B cell (primary cell): ENCODE results near the gene ITPRIPL1. TPM values are rescaled to one million over a fixed set of nuclear protein-coding genes. Genes with fewer than 3 reads are reported as not detected.

Experiments
- ATAC-seq: fragments of 200-7000 bp; cut with Tn5 transposase; one replicate; pipeline ENCODE4 v1.10.0; 2021; ENCODE audit warnings: low read depth, mild to moderate bottlenecking, moderate number of reproducible peaks, moderate library complexity
- CTCF ChIA-PET: fragments of 350-600 bp; sonication (Branson Sonifier 250); formaldehyde crosslinking; loops from one replicate; lab custom pipeline; 2021; ENCODE audit warnings: antibody characterized with exemption, inconsistent platforms; lab: Charles Lee
- POLR2A ChIA-PET: fragments of 350-600 bp; sonication (Branson Sonifier 250); formaldehyde crosslinking; loops from one replicate; lab custom pipeline; 2021; ENCODE audit warnings: antibody characterized with exemption; lab: Charles Lee
- DNase-seq: peaks from one replicate; pipeline ENCODE4 v3.0.0; 2013
- H2AFZ ChIP-seq: 2 replicates; pipeline ENCODE4 v1.6.1; 2012; ENCODE audit warnings: mild to moderate bottlenecking, low read depth, low read length; ENCODE audit not compliant: insufficient read depth, poor library complexity, severe bottlenecking
- H3K27ac ChIP-seq, 2 donors: 1 replicate in 1 of 2; 2 replicates in 1 of 2; pipeline ENCODE4 v1.5.1; 2012 to 2013; ENCODE audit warnings: low read length in 2 of 2, mild to moderate bottlenecking in 2 of 2, moderate library complexity in 1 of 2
- H3K27me3 ChIP-seq, 4 experiments: fragments of 200-600 bp in 1 of 4; sonication (generic) in 1 of 4; replicated peaks in 1 of 4; 1 replicate in 2 of 4; 2 replicates in 2 of 4; pipeline versions ENCODE4 v1.6.1 to v1.7.0; 2013 to 2016; ENCODE audit warnings: low read length in 3 of 4, mild to moderate bottlenecking in 2 of 4, mixed read lengths in 1 of 4, moderate library complexity in 1 of 4; ENCODE audit not compliant: insufficient read depth in 4 of 4, control insufficient read depth in 3 of 4; ENCODE audit errors: control extremely low read depth in 1 of 4
- H3K36me3 ChIP-seq, 2 experiments: replicated peaks in 1 of 2; 1 replicate in 1 of 2; 2 replicates in 1 of 2; pipeline versions ENCODE4 v1.6.1 to v1.7.1; 2013; ENCODE audit warnings: low read length in 1 of 2; ENCODE audit not compliant: insufficient read depth in 2 of 2, control insufficient read depth in 1 of 2; ENCODE audit errors: control extremely low read depth in 1 of 2, extremely low read depth in 1 of 2
- H3K4me1 ChIP-seq, 2 donors: fragments of 200-600 bp in 1 of 2; sonication (generic) in 1 of 2; 1 replicate in 1 of 2; 2 replicates in 1 of 2; pipeline versions ENCODE4 v1.5.1 to v1.6.1; 2013 to 2017; ENCODE audit warnings: low read length in 2 of 2; ENCODE audit not compliant: control insufficient read depth in 2 of 2, insufficient read depth in 2 of 2
- H3K4me2 ChIP-seq: replicated peaks from 2 replicates; pipeline ENCODE3; 2012; ENCODE audit warnings: mild to moderate bottlenecking, low read depth, low read length; ENCODE audit not compliant: poor library complexity, severe bottlenecking
- H3K4me3 ChIP-seq, 5 experiments: fragments of 200-600 bp in 1 of 5; sonication (generic) in 1 of 5; 1 replicate in 3 of 5; 2 replicates in 2 of 5; pipeline versions ENCODE4 v1.5.1 to v1.7.0; 2011 to 2016; ENCODE audit warnings: low read length in 4 of 5, mild to moderate bottlenecking in 4 of 5, low read depth in 2 of 5, control low read depth in 1 of 5, moderate library complexity in 1 of 5; ENCODE audit not compliant: insufficient read depth in 1 of 5; ENCODE audit errors: control extremely low read depth in 1 of 5, extremely low read depth in 1 of 5
- H3K79me2 ChIP-seq: fragments of 200-600 bp; sonication (generic); one replicate; pipeline ENCODE4 v1.6.0; 2016; ENCODE audit warnings: low read length; ENCODE audit not compliant: control insufficient read depth, insufficient read depth
- H3K9ac ChIP-seq: fragments of 200-600 bp; sonication (generic); 2 replicates; pipeline ENCODE4 v1.6.1; 2017; ENCODE audit warnings: mild to moderate bottlenecking, low read length, moderate library complexity
- H3K9me3 ChIP-seq, 3 donors: one replicate each; pipeline versions ENCODE4 v1.6.1 to v1.7.1; 2013; ENCODE audit warnings: low read length in 2 of 3; ENCODE audit not compliant: control insufficient read depth in 2 of 3, insufficient read depth in 1 of 3; ENCODE audit errors: control extremely low read depth in 1 of 3
- H4K20me1 ChIP-seq: 2 replicates; pipeline ENCODE4 v1.6.0; 2012; ENCODE audit warnings: mild to moderate bottlenecking, low read length; ENCODE audit not compliant: insufficient read depth, control insufficient read depth, poor library complexity, severe bottlenecking
- H3K27ac Mint-ChIP-seq: one replicate; pipeline ENCODE4 v1.8.0; 2021; ENCODE audit warnings: mixed read lengths
- H3K27me3 Mint-ChIP-seq: one replicate; pipeline ENCODE4 v1.8.0; 2021; ENCODE audit warnings: mixed read lengths
- H3K4me1 Mint-ChIP-seq: one replicate; pipeline ENCODE4 v1.8.0; 2021; ENCODE audit warnings: mixed read lengths
- H3K4me3 Mint-ChIP-seq: one replicate; pipeline ENCODE4 v1.8.0; 2021; ENCODE audit warnings: mixed read lengths
- H3K9me3 Mint-ChIP-seq: one replicate; pipeline ENCODE4 v1.8.0; 2022; ENCODE audit warnings: mixed read lengths; ENCODE audit not compliant: insufficient read depth
- CTCF ChIP-seq: fragments of 200-600 bp; IDR thresholded peaks from one replicate; pipeline ENCODE4 v1.8.0; 2022; ENCODE audit warnings: antibody characterized with exemption, mild to moderate bottlenecking
- EZH2 ChIP-seq: IDR thresholded peaks from 2 replicates; pipeline ENCODE4 v1.6.1; 2012; ENCODE audit warnings: borderline replicate concordance, low read depth, mild to moderate bottlenecking, moderate library complexity, low read length; ENCODE audit not compliant: insufficient read depth, poor library complexity, severe bottlenecking
- WGBS: methylation state at CpG from one replicate; pipeline ENCODE4 v1.1.5; 2013; ENCODE audit warnings: missing lambda C conversion rate; ENCODE audit not compliant: insufficient coverage; 5-methylcytosine and 5-hydroxymethylcytosine counted together
- intact Hi-C: fragments of 100-400 bp; cut with micrococcal nuclease; formaldehyde crosslinking; loops from one replicate; pipeline ENCODE4 v1.10.0; 2022
- polyA plus RNA-seq: library from polyadenylated mRNA; depleted of rRNA; stranded (reverse); fragments of >200 nt; gene quantifications from 2 replicates; pipeline ENCODE4 v1.2.3, GENCODE V29; 2012
- total RNA-seq, 2 donors: library from RNA; stranded (reverse); fragments of 120-200 nt in 1 of 2; gene quantifications; 1 replicate in 1 of 2; 2 replicates in 1 of 2; pipeline versions ENCODE4 v1.2.3 to v1.2.4, GENCODE V29; 2013 to 2022

Gene ITPRIPL1
- total and polyA plus RNA-seq, 2 donors (not counting 1 experiment from before 2014, with no cell fraction given) = 1.8 to 4.2 TPM

- Histone ChIP-seq H3K4me2 (no peak overlapping the region), H3K4me1 (no peaks in the 10 kb centered on the region), H3K4me3 (no peak overlapping the region), H2AFZ (no peak overlapping the region), H3K9me3 (peaks cover 3 to 12% (median 7%) of the 10 kb centered on the region in 3 donors), H3K27ac (no peak overlapping the region), H3K36me3 (no peaks in the 10 kb centered on the region), H3K27me3 (no peaks in the 10 kb centered on the region), H4K20me1 (no peaks in the 10 kb centered on the region), H3K79me2 (no peaks in the 10 kb centered on the region), H3K9ac (no peak overlapping the region)
- POLR2A ChIA-PET = no interaction called here
- H3K27ac Mint-ChIP-seq = no peak overlapping the region
- CTCF ChIA-PET = no interaction called here
- H3K4me1 Mint-ChIP-seq = no peaks in the 10 kb centered on the region
- ATAC-seq (no peak), DNase-seq (no peak)
- H3K9me3 Mint-ChIP-seq = peaks cover 7% of the 10 kb centered on the region
- peaks cover 4% of the 10 kb centered on the region for H3K27me3 Mint-ChIP-seq
- TF ChIP-seq CTCF = no peak
- TF ChIP-seq EZH2 = no peak
- WGBS = 100% methylated on average over 1 of the region's 2 CpGs
- intact Hi-C loops = no loop called here
- no peak overlapping the region for H3K4me3 Mint-ChIP-seq
Observed at GRCh38 chr2:96374211-96374951, 49.3 kb downstream of the ITPRIPL1 start.

Other genes starting within 250 kb of the ITPRIPL1 start
- 0.27 and 0.36 TPM in 2 replicates for gene ADRA2B, start 208.7 kb upstream of the ITPRIPL1 start, total RNA-seq
- 0.46 and 1.4 TPM in 2 replicates for gene ADRA2B, start 208.7 kb upstream of the ITPRIPL1 start, polyA plus RNA-seq
- 0.41 and 0.59 TPM in 2 replicates for gene ASTL, start 186.8 kb upstream of the ITPRIPL1 start, total RNA-seq
- 0.15 and 1.1 TPM in 2 replicates for gene ASTL, start 186.8 kb upstream of the ITPRIPL1 start, polyA plus RNA-seq
- 69.8 and 74.9 TPM in 2 replicates for gene DUSP2, start 179.9 kb upstream of the ITPRIPL1 start, total RNA-seq
- gene DUSP2, start 179.9 kb upstream of the ITPRIPL1 start, polyA plus RNA-seq = 323 and 433 TPM in 2 replicates
- gene STARD7, start 116.5 kb upstream of the ITPRIPL1 start, total RNA-seq = 132 and 133 TPM in 2 replicates
- gene STARD7, start 116.5 kb upstream of the ITPRIPL1 start, polyA plus RNA-seq = 35.1 and 42.9 TPM in 2 replicates
- 48.0 and 48.5 TPM in 2 replicates for gene TMEM127, start 59.3 kb upstream of the ITPRIPL1 start, total RNA-seq
- 15.7 and 21.5 TPM in 2 replicates for gene TMEM127, start 59.3 kb upstream of the ITPRIPL1 start, polyA plus RNA-seq
- 85.4 and 91.2 TPM in 2 replicates for gene CIAO1, start 59.1 kb upstream of the ITPRIPL1 start, total RNA-seq
- gene CIAO1, start 59.1 kb upstream of the ITPRIPL1 start, polyA plus RNA-seq = 74.8 and 86.9 TPM in 2 replicates
- gene SNRNP200, start 19.8 kb upstream of the ITPRIPL1 start, total RNA-seq = 214 and 216 TPM in 2 replicates
- 198 and 211 TPM in 2 replicates for gene SNRNP200, start 19.8 kb upstream of the ITPRIPL1 start, polyA plus RNA-seq
- 1.1 and 1.2 TPM in 2 replicates for gene NCAPH, start 10.4 kb downstream of the ITPRIPL1 start, total RNA-seq
- 0.52 and 0.84 TPM in 2 replicates for gene NCAPH, start 10.4 kb downstream of the ITPRIPL1 start, polyA plus RNA-seq
- not detected in 2 replicates for gene NEURL3, start 180.0 kb downstream of the ITPRIPL1 start, total RNA-seq
- not detected in 2 replicates for gene NEURL3, start 180.0 kb downstream of the ITPRIPL1 start, polyA plus RNA-seq
- 93.0 and 100 TPM in 2 replicates for gene ARID5A, start 211.4 kb downstream of the ITPRIPL1 start, total RNA-seq
- 35.5 and 62.3 TPM in 2 replicates for gene ARID5A, start 211.4 kb downstream of the ITPRIPL1 start, polyA plus RNA-seq